Measurements from ENCODE around the gene TMPRSS15. TPM values are rescaled to one million over a fixed set of nuclear protein-coding genes. Genes with fewer than 3 reads are reported as not detected.
A peak's percentile ranks its signal among the peaks of the same experiment; 100 is the strongest.
"Not testable (repeated sequence)": the region's sequence is repeated elsewhere in the genome, so short reads cannot be mapped to it uniquely, and the experiment has no call there.

TMPRSS15 gene
- total RNA-seq, 6 donors from 2014 or later: not detected

DNA sequence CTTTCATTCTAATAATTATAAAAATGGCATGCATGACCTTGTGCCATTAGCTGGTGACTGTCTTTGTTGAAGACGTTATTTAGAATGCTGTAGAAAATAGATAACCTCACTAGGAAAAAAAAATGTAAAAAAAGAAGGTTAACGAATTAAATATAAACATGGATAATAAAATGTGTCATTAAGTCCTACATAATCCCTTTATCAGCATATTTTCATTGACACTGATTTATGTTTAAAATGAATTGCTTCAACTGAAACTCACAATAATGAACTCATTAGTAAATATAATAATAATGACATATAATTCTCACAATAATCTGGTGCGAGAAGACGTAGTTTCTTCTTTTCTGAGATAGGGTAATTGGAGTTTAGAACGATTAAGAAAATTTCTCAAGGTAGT is 4.7 kb downstream of the TMPRSS15 start:
- DNase-seq (no peak), ATAC-seq (ENCODE audit: low FRiP score in 2 of 2) (no peak)
- Histone ChIP-seq H3K36me3 (no peaks in the 10 kb centered on the region), H3K4me1 (no peaks in the 10 kb centered on the region), H3K9me3 (peaks cover 0 to 8% (median 0%) of the 10 kb centered on the region in 4 donors), H3K27me3 (no peaks in the 10 kb centered on the region), H3K27ac (no peak overlapping the region), H3K4me3 (no peak overlapping the region)
- no peak for TF ChIP-seq POLR2AphosphoS5 (IDR thresholded peaks at IDR 0.05)
- TF ChIP-seq EP300 (IDR thresholded peaks at IDR 0.05): no peak
- no peak for TF ChIP-seq POLR2A (IDR thresholded peaks at IDR 0.05)
- TF ChIP-seq, protein P1, sequence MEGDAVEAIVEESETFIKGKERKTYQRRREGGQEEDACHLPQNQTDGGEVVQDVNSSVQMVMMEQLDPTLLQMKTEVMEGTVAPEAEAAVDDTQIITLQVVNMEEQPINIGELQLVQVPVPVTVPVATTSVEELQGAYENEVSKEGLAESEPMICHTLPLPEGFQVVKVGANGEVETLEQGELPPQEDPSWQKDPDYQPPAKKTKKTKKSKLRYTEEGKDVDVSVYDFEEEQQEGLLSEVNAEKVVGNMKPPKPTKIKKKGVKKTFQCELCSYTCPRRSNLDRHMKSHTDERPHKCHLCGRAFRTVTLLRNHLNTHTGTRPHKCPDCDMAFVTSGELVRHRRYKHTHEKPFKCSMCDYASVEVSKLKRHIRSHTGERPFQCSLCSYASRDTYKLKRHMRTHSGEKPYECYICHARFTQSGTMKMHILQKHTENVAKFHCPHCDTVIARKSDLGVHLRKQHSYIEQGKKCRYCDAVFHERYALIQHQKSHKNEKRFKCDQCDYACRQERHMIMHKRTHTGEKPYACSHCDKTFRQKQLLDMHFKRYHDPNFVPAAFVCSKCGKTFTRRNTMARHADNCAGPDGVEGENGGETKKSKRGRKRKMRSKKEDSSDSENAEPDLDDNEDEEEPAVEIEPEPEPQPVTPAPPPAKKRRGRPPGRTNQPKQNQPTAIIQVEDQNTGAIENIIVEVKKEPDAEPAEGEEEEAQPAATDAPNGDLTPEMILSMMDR (IDR thresholded peaks at IDR 0.05): no peak
- 80 to 82% methylated on average over 5 of the region's 5 CpGs for WGBS, 2 donors

DNA sequence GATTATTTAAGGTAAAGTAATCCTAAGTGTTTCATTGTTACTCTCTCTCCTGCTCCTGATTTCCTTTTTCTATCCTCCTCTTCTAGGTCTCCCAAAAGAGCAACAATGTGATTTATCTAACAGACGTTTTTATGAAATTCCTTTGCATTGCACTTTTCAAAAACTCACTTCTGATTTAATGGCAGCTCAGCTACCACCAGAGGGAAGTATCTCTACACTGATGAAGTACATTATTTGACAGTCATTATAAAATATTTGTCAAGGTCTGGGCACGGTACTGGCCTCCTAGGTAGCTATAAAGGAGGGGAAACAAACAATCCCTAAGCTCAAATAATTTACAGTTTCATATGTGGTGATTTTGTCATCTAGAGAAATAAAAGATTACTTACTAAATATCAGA is 15.6 kb downstream of the TMPRSS15 start:
- TF ChIP-seq EP300 (IDR thresholded peaks at IDR 0.05) (no peak), POLR2AphosphoS5 (IDR thresholded peaks at IDR 0.05) (no peak), POLR2A (IDR thresholded peaks at IDR 0.05) (no peak)
- TF ChIP-seq, protein P1 (IDR thresholded peaks at IDR 0.05): no peak
- no peak for DNase-seq
- no peaks in the 10 kb centered on the region for H3K27me3 ChIP-seq
- no peak for ATAC-seq (ENCODE audit: low FRiP score in 2 of 2)
- H3K4me1 ChIP-seq: no peaks in the 10 kb centered on the region
- no peak overlapping the region for H3K27ac ChIP-seq
- no peak overlapping the region for H3K4me3 ChIP-seq
- H3K36me3 ChIP-seq: no peaks in the 10 kb centered on the region
- 25 to 36% methylated on average over 2 of the region's 2 CpGs for WGBS, 2 donors
- peaks cover 0 to 9% (median 0%) of the 10 kb centered on the region in 4 donors for H3K9me3 ChIP-seq

DNA sequence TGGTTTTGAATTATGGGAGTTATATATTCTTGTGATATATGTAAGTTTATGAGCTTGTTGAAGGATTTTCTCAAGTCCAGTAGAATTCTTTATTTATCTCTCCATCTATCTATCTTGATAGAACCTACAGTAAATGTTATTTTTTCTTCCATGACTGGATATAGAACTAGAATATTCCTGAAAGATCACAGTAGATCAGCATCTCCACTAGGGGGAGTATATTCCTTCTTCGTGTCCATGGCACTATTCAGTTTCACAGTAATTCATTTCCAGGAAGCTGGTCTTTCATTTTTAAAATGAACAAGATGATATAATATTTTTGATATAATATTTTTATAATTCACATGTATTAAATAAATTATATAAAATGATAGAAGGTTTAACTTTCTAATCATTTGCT is 18.8 kb downstream of the TMPRSS15 start:
- ATAC-seq (ENCODE audit: low FRiP score in 2 of 2) (no peak), DNase-seq (no peak)
- Histone ChIP-seq H3K36me3 (no peaks in the 10 kb centered on the region), H3K27me3 (no peaks in the 10 kb centered on the region), H3K27ac (no peak overlapping the region), H3K9me3 (no peaks in the 10 kb centered on the region), H3K4me3 (no peak overlapping the region), H3K4me1 (no peaks in the 10 kb centered on the region)
- WGBS, 2 donors: 9 to 20% methylated on average over 1 of the region's 1 CpG
- TF ChIP-seq POLR2AphosphoS5 (IDR thresholded peaks at IDR 0.05): no peak
- TF ChIP-seq, protein P1 (IDR thresholded peaks at IDR 0.05): peak in 3 of 6 experiments; percentile 19 to 36 (median 28)

DNA sequence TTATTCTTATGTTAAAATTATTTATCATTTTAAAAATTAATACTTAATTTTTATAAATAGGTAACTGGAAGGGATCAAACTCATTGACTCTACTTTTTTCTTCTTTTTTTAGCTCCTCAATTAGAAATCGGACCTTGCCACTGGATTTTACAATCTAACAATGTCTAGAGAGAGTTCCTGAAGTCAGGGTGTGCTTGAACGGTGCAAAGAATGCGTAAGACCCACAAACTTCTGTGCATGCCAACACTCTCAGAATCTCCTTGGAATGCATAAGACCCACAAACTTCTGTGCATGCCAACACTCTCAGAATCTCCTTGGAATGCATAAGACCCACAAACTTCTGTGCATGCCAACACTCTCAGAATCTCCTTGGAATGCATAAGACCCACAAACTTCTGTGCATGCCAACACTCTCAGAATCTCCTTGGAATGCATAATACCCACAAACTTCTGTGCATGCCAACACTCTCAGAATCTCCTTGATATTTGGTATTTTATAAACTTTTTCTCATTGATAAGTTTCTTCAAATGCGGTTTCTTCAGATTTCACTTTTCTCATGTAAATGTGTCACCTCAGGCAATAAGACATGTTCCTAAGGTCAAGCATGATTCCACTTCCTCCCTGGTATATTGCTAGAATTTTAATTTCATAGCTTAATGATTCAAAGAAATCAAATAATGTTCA is 20.5 kb downstream of the TMPRSS15 start:
- not testable (repeated sequence) for DNase-seq; H3K9me3 ChIP-seq; H3K27me3 ChIP-seq; H3K4me1 ChIP-seq; ATAC-seq (ENCODE audit: low FRiP score in 2 of 2); H3K4me3 ChIP-seq; H3K27ac ChIP-seq; H3K36me3 ChIP-seq
- 61 to 63% methylated on average over 4 of the region's 4 CpGs for WGBS, 2 donors

DNA sequence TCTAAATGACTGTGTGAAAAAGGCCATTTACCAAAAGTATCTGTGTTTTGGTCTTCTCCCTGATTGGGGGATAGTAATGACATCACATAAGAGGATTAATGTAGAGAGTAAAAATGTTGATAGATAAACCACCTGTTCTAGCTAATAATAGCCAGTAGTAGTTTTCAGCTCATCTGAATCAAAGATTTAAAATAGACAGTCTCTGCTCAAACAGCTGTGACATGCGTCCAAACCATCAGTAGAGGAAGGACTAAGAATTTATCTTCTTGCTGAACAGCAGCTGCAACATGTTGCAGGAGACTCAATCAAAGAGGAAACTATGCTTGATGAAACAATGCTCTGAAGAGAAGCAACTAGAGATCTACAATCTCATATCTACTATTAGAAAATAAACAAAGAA is 21.4 kb downstream of the TMPRSS15 start:
- Histone ChIP-seq H3K4me1 (no peaks in the 10 kb centered on the region), H3K27ac (no peak overlapping the region), H3K27me3 (no peaks in the 10 kb centered on the region), H3K4me3 (no peak overlapping the region), H3K9me3 (no peaks in the 10 kb centered on the region), H3K36me3 (no peaks in the 10 kb centered on the region)
- TF ChIP-seq POLR2A (IDR thresholded peaks at IDR 0.05): no peak
- TF ChIP-seq POLR2AphosphoS5 (IDR thresholded peaks at IDR 0.05): no peak
- no peak for TF ChIP-seq EP300 (IDR thresholded peaks at IDR 0.05)
- TF ChIP-seq, protein P1 (IDR thresholded peaks at IDR 0.05): no peak
- DNase-seq: no peak
- WGBS, 2 donors: 0% methylated on average over 1 of the region's 1 CpG; no CpG with 5 or more reads in 1 of the 2 donors
- ATAC-seq (ENCODE audit: low FRiP score in 2 of 2): no peak

Measured in upper lobe of left lung (tissue), 6 donors.